ENCODE data around the gene FMN1. TPM values are rescaled to one million over a fixed set of nuclear protein-coding genes. Genes with fewer than 3 reads are reported as not detected.

The FMN1 gene
- total and polyA plus RNA-seq, 10 donors, result 0.43 to 42.1 (median 8.6) TPM

DNA sequence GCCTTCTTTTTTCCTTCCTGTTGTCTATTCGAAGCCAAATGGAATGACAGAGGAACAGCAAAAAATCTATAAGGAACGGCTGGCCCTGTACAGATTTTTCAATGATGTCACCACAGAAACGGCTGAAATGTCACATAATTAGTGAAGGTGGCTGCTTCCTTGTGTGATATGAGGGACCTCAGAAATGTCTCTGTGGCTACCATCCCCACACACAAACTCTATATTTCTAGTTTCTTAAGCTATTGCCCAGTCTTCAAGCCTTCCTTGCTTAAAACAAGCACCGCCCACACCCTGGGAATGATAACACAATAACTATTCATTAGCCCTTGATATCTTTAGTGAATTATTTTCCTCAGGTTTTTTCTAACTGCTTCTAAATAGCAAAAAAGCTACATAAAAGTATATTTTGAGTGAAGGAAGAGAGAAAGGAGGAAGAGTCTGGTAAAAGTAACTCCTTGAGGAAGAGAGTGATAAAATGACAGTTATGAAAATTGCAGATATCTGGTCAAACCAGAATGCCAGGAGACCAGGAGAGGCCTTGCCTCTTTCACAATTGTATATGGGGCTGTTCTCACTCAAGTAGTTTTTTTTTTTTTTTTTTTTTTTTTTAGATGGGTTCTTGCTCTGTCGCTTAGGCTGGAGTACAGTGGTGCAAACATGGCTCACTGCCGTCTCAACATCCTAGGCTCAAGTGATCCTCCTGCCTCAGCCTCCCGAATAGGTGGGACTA, 38.7 kb downstream of the FMN1 start:
- TF ChIP-seq POLR2A (IDR thresholded peaks at IDR 0.05), result no peak
- TF ChIP-seq POLR2AphosphoS5 (IDR thresholded peaks at IDR 0.05), result no peak
- H3K4me1 ChIP-seq, result peaks cover 0 to 30% (median 6%) of the 10 kb centered on the region in 6 donors
- H3K27ac ChIP-seq, result peak overlapping the region in 2 of 8 donors; percentile 66 to 74
- DNase-seq, result no peak
- no peaks in the 10 kb centered on the region for H3K36me3 ChIP-seq
- H3K27me3 ChIP-seq (replicated peaks in 1 of 7), result peaks cover 0 to 13% (median 0%) of the 10 kb centered on the region in 7 donors
- WGBS, 5 donors, result 66 to 88% (median 81%) methylated on average over 7 of the region's 7 CpGs
- intact Hi-C loops (cut with DNase I; ENCODE audit: low total_unique reads), result no loop called here
- no peak overlapping the region for H3K4me3 ChIP-seq
- no peaks in the 10 kb centered on the region for H3K9me3 ChIP-seq

DNA sequence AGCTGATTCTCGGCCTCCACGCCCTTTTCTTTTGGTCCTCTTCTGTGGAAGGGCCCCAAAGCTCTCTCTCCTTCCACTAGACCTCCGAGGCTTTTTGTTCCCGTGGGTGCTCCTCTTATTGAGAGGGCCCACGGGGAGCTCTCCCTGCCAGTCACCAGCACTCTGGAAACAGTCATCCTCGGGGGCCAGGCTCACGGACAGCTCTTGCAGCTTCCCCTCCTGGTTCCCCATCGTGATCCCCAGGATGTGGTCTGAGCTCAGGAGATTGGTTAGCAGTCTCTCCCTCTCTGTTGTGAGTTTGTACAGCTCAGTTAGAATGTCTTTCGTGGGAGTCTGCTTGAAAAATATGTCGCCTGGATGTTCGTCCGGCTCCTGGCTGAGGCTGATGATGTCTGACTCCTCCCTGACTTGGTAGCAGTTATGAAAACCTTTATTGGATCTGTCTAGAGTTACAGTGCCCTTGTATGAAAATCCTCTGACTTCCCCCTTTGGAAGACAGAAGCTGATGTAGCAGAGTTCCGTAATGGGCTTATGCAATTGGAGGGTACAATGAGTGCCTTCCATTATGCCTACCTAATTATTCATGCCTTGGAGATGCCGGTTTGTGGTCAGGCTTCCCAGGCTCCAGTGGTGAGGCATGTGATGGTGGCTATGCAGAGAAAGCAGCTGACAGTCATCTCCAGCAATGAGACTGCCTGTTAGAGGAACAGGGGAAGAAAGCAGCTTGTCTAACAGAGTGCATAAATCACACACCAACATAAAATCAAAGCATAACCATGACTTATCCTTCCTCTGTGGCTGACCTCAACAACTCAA, 40.0 kb downstream of the FMN1 start:
- Histone ChIP-seq H3K4me3 (peak overlapping the region in 3 of 8 donors; percentile 3 to 54 (median 34)), H3K4me1 (peaks cover 0 to 18% (median 3%) of the 10 kb centered on the region in 6 donors), H3K27me3 (replicated peaks in 1 of 7) (peaks cover 0 to 13% (median 0%) of the 10 kb centered on the region in 7 donors)

GRCh38 chr15:33153548-33153947, 41.0 kb downstream of the FMN1 start:
- no peaks in the 10 kb centered on the region for H3K9me3 ChIP-seq
- peak overlapping the region in 3 of 8 donors; percentile 74 to 84 (median 76) for H3K27ac ChIP-seq
- TF ChIP-seq POLR2AphosphoS5 (IDR thresholded peaks at IDR 0.05) (no peak), POLR2A (IDR thresholded peaks at IDR 0.05) (no peak), CTCF (IDR thresholded peaks at IDR 0.05 in 8 of 11, conservative IDR thresholded peaks at IDR 0.05 in 3 of 11) (no peak)
- intact Hi-C loops (cut with DNase I; ENCODE audit: low total_unique reads), result no loop called here
- H3K36me3 ChIP-seq, result no peaks in the 10 kb centered on the region
- DNase-seq, result no peak
- H3K4me1 ChIP-seq, result peaks cover 0 to 10% (median 3%) of the 10 kb centered on the region in 6 donors
- peaks cover 0 to 9% (median 0%) of the 10 kb centered on the region in 7 donors for H3K27me3 ChIP-seq (replicated peaks in 1 of 7)
- WGBS, 5 donors, result 89 to 94% (median 91%) methylated on average over 17 of the region's 17 CpGs
- peak overlapping the region in 3 of 8 donors; percentile 3 to 54 (median 34) for H3K4me3 ChIP-seq

More for the DNA sequence above, 40.0 kb downstream of the FMN1 start:
- 34 to 64% (median 43%) methylated on average over 14 of the region's 14 CpGs for WGBS, 5 donors
- peak overlapping the region in 5 of 8 donors; percentile 39 to 84 (median 74) for H3K27ac ChIP-seq
- no peak for DNase-seq
- no peaks in the 10 kb centered on the region for H3K36me3 ChIP-seq
- H3K9me3 ChIP-seq, result no peaks in the 10 kb centered on the region
- intact Hi-C loops (cut with DNase I; ENCODE audit: low total_unique reads), result no loop called here
- TF ChIP-seq POLR2A (IDR thresholded peaks at IDR 0.05) (no peak), CTCF (IDR thresholded peaks at IDR 0.05 in 8 of 11, conservative IDR thresholded peaks at IDR 0.05 in 3 of 11) (no peak), POLR2AphosphoS5 (IDR thresholded peaks at IDR 0.05) (peak in 1 of 3 donors; percentile 68)

DNA sequence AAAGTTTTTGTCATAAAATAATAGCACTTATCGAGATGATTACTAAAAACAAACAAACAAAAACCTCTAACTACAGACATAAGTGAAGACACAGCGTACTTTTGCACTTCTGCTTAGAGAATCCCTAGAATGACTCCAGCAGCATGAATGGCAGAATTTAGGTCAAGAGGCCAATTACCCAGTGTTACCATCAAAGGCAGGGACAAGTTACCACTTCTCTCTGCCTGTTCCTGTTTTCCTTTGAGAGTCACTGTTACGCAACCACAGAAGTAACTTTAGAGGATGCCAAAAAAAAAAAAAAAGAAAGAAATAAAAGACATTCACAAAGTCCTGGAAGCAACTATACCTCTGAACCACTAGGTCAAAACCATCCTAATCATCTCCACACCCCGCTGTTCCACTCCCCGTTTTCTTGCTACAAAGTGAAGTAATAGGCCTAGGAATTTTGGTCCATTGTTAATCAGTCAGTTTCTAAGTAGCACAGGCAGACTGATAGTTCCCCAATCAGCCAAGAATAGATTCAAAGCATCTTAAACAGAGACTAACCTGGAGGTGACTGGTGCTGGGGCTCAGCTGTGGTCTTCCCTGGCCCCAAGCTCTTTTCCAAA, 41.9 kb downstream of the FMN1 start:
- peaks cover 0 to 13% (median 0%) of the 10 kb centered on the region in 7 donors for H3K27me3 ChIP-seq (replicated peaks in 1 of 7)
- WGBS, 5 donors, result 34 to 49% (median 42%) methylated on average over 5 of the region's 5 CpGs
- DNase-seq, result no peak
- TF ChIP-seq POLR2A (IDR thresholded peaks at IDR 0.05) (no peak), POLR2AphosphoS5 (IDR thresholded peaks at IDR 0.05) (peak in 1 of 3 donors; percentile 52)
- H3K36me3 ChIP-seq, result no peaks in the 10 kb centered on the region
- H3K27ac ChIP-seq, result peak overlapping the region in 4 of 8 donors; percentile 43 to 84 (median 75)
- peaks cover 0 to 13% (median 3%) of the 10 kb centered on the region in 6 donors for H3K4me1 ChIP-seq
- intact Hi-C loops (cut with DNase I; ENCODE audit: low total_unique reads), result no loop called here
- H3K4me3 ChIP-seq, result peak overlapping the region in 4 of 8 donors; percentile 9 to 54 (median 23)
- H3K9me3 ChIP-seq, result no peaks in the 10 kb centered on the region
